Measurements from ENCODE around the gene ZNF18.

DNA sequence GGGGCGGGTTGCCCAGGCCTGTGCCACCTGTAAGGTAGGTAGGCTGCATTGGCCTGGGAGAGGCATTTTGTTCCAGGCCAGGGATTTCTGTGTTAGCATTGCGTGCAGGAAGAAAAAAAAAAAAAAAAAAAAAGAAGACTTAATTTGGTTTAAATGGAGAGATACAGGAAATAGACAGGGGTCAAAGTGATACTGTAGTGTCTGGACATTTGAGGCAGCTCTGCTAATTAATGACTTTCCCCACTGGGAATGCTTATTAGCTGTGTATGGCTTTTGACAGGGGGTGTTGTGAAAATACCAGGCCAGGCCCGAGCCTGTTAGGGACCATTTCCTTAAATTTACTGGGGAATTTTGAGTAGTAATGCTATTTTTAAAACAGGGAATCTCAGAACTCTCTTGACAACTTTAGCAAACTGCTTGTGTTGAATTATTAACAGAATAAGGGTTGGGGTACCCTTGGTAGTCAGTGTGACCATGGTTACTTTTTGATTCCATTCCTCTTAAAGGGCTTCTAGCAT lies 24.4 kb upstream of the ZNF18 start:
- TF ChIP-seq GATA2 (IDR thresholded peaks at IDR 0.05; ENCODE audit: low read depth, low read length) (no peak), GATA3 (IDR thresholded peaks at IDR 0.05; ENCODE audit: low read depth, low read length) (no peak)
